IMR-90 (cell line): ENCODE measurements around the gene LYPD5. TPM values are rescaled to one million over a fixed set of nuclear protein-coding genes. Genes with fewer than 3 reads are reported as not detected.

Source experiments
- ATAC-seq: fragments of 200-7000 bp; cut with Tn5 transposase; 2 replicates; pipeline ENCODE4 v1.9.1; 2020; ENCODE audit warnings: low read depth, mild to moderate bottlenecking, moderate library complexity
- BruUV-seq: library from RNA; stranded (reverse); fragments of 400-500 nt; replicated peaks from 2 replicates; lab custom pipeline; 2021; lab: Mats Ljungman, UMichigan
- CTCF ChIA-PET: fragments of 300-600 bp; formaldehyde crosslinking; extraction: SDS; loops from one replicate; lab custom pipeline; 2021; ENCODE audit warnings: antibody characterized with exemption; lab: Yijun Ruan, JAX
- POLR2A ChIA-PET: fragments of 300-600 bp; sonication (Branson Sonifier 250); formaldehyde crosslinking; loops from one replicate; lab custom pipeline; 2022; ENCODE audit warnings: antibody characterized with exemption; ENCODE audit not compliant: unreplicated experiment; lab: Charles Lee
- DNase-seq: peaks from one replicate; pipeline ENCODE4 v3.0.0; 2013
- H2AFZ ChIP-seq: replicated peaks from 2 replicates; pipeline ENCODE3; 2013; ENCODE audit warnings: low read length, mild to moderate bottlenecking; ENCODE audit not compliant: poor library complexity
- H2AK5ac ChIP-seq: 2 replicates; pipeline ENCODE4 v1.6.1; 2013; ENCODE audit warnings: low read depth, low read length, inconsistent platforms
- H2AK9ac ChIP-seq: replicated peaks from 2 replicates; pipeline ENCODE3; 2013; ENCODE audit warnings: mild to moderate bottlenecking, low read depth, low read length, moderate library complexity; ENCODE audit not compliant: poor library complexity
- H2BK120ac ChIP-seq: 2 replicates; pipeline ENCODE4 v1.6.1; 2013; ENCODE audit warnings: low read depth, low read length, inconsistent platforms
- H2BK15ac ChIP-seq: 3 replicates; pipeline ENCODE4 v1.6.1; 2013; ENCODE audit warnings: low read depth, low read length, inconsistent platforms
- H2BK20ac ChIP-seq: 2 replicates; pipeline ENCODE4 v1.6.1; 2013; ENCODE audit warnings: low read depth, mild to moderate bottlenecking, inconsistent platforms, low read length, moderate library complexity
- H2BK5ac ChIP-seq: 2 replicates; pipeline ENCODE4 v1.6.1; 2013; ENCODE audit warnings: mild to moderate bottlenecking, low read depth, low read length, inconsistent platforms; ENCODE audit not compliant: poor library complexity, severe bottlenecking
- H3K14ac ChIP-seq: replicated peaks from 2 replicates; pipeline ENCODE4 v1.6.1; 2013; ENCODE audit warnings: low read depth, low read length, inconsistent platforms
- H3K18ac ChIP-seq: 2 replicates; pipeline ENCODE4 v1.6.1; 2013; ENCODE audit warnings: low read depth, low read length, control low read depth
- H3K23ac ChIP-seq: 2 replicates; pipeline ENCODE4 v1.6.1; 2013; ENCODE audit warnings: low read depth, low read length, inconsistent platforms
- H3K27ac ChIP-seq: 2 replicates; pipeline ENCODE4 v1.5.1; 2013; ENCODE audit warnings: mild to moderate bottlenecking, control low read depth, low read length; ENCODE audit not compliant: insufficient read depth
- H3K27me3 ChIP-seq: 2 replicates; pipeline ENCODE4 v1.6.1; 2013; ENCODE audit warnings: low read length; ENCODE audit not compliant: control insufficient read depth, insufficient read depth
- H3K36me3 ChIP-seq: 2 replicates; pipeline ENCODE4 v1.6.1; 2013; ENCODE audit warnings: low read length, mixed read lengths; ENCODE audit not compliant: control insufficient read depth, insufficient read depth
- H3K4ac ChIP-seq: 2 replicates; pipeline ENCODE4 v1.6.1; 2013; ENCODE audit warnings: low read depth, low read length, inconsistent platforms
- H3K4me1 ChIP-seq: 2 replicates; pipeline ENCODE4 v1.6.1; 2013; ENCODE audit warnings: low read length, mixed read lengths; ENCODE audit not compliant: control insufficient read depth, insufficient read depth
- H3K4me2 ChIP-seq: 2 replicates; pipeline ENCODE4 v1.6.1; 2013; ENCODE audit warnings: low read depth, mild to moderate bottlenecking, control low read depth, low read length, moderate library complexity
- H3K4me3 ChIP-seq: 2 replicates; pipeline ENCODE4 v1.5.1; 2013; ENCODE audit warnings: low read depth, mild to moderate bottlenecking, control low read depth, low read length, moderate library complexity; ENCODE audit not compliant: insufficient read depth
- H3K56ac ChIP-seq: 2 replicates; pipeline ENCODE4 v1.6.1; 2013; ENCODE audit warnings: low read length, inconsistent platforms; ENCODE audit not compliant: insufficient read depth; ENCODE audit errors: extremely low read depth
- H3K79me1 ChIP-seq, 2 experiments: 2 replicates each; pipeline ENCODE4 v1.6.1; 2013; ENCODE audit warnings: low read length in 2 of 2, inconsistent platforms in 1 of 2, low read depth in 1 of 2
- H3K9ac ChIP-seq: 2 replicates; pipeline ENCODE4 v1.6.1; 2013; ENCODE audit warnings: low read depth, low read length, control low read depth
- H3K9me1 ChIP-seq: 2 replicates; pipeline ENCODE4 v1.6.1; 2013; ENCODE audit warnings: low read length, inconsistent platforms; ENCODE audit not compliant: insufficient read depth
- H3K9me3 ChIP-seq: 2 replicates; pipeline ENCODE4 v1.6.1; 2013; ENCODE audit warnings: low read length; ENCODE audit not compliant: control insufficient read depth, insufficient read depth
- H4K20me1 ChIP-seq: 2 replicates; pipeline ENCODE4 v1.6.1; 2013; ENCODE audit warnings: low read length, inconsistent platforms; ENCODE audit not compliant: insufficient read depth
- H4K5ac ChIP-seq: 2 replicates; pipeline ENCODE4 v1.6.1; 2013; ENCODE audit warnings: mild to moderate bottlenecking, low read depth, low read length, control low read depth
- H4K8ac ChIP-seq, 2 experiments: 2 replicates each; pipeline ENCODE4 v1.6.1; 2013; ENCODE audit warnings: low read depth in 2 of 2, low read length in 2 of 2, control low read depth in 1 of 2, inconsistent platforms in 1 of 2
- H4K91ac ChIP-seq: 2 replicates; pipeline ENCODE4 v1.6.1; 2013; ENCODE audit warnings: low read depth, low read length, inconsistent platforms; ENCODE audit not compliant: insufficient read depth
- BHLHE40 ChIP-seq: fragments of 150-350 bp; IDR thresholded peaks from 2 replicates; pipeline ENCODE4 v1.6.1; 2016; ENCODE audit warnings: mild to moderate bottlenecking, low read depth, low read length
- CEBPB ChIP-seq: IDR thresholded peaks from 2 replicates; pipeline ENCODE4 v1.6.1; 2012; ENCODE audit warnings: low read depth, low read length, improper control_type of control experiment
- CHD1 ChIP-seq: IDR thresholded peaks from 2 replicates; pipeline ENCODE4 v1.6.1; 2012; ENCODE audit warnings: low read depth, low read length, improper control_type of control experiment
- CTCF ChIP-seq: conservative IDR thresholded peaks from 2 replicates; pipeline ENCODE4 v1.5.1; 2012; ENCODE audit warnings: mild to moderate bottlenecking, low read depth, low read length, improper control_type of control experiment
- ELK1 ChIP-seq: fragments of 150-350 bp; IDR thresholded peaks from 2 replicates; pipeline ENCODE4 v1.6.1; 2016; ENCODE audit warnings: low read depth, mild to moderate bottlenecking, low read length, moderate library complexity, borderline replicate concordance
- FOS ChIP-seq: fragments of 150-350 bp; IDR thresholded peaks from 2 replicates; pipeline ENCODE4 v1.6.1; 2016; ENCODE audit warnings: low read depth, low read length
- MAFK ChIP-seq: IDR thresholded peaks from 2 replicates; pipeline ENCODE4 v1.6.1; 2012; ENCODE audit warnings: low read depth, low read length, improper control_type of control experiment
- MXI1 ChIP-seq: IDR thresholded peaks from 2 replicates; pipeline ENCODE4 v1.6.1; 2012; ENCODE audit warnings: low read depth, mild to moderate bottlenecking, low read length, moderate library complexity, borderline replicate concordance
- NFE2L2 ChIP-seq: fragments of 150-350 bp; IDR thresholded peaks from 2 replicates; pipeline ENCODE4 v1.6.1; 2016; ENCODE audit warnings: low read depth, mild to moderate bottlenecking, low read length
- POLR2A ChIP-seq: IDR thresholded peaks from 2 replicates; pipeline ENCODE4 v1.6.1; 2012; ENCODE audit warnings: mild to moderate bottlenecking, low read depth, low read length
- RAD21 ChIP-seq: IDR thresholded peaks from 2 replicates; pipeline ENCODE4 v1.6.1; 2012; ENCODE audit warnings: low read length, improper control_type of control experiment
- RCOR1 ChIP-seq: IDR thresholded peaks from 2 replicates; pipeline ENCODE4 v1.6.1; 2012; ENCODE audit warnings: mild to moderate bottlenecking, low read length, improper control_type of control experiment; ENCODE audit not compliant: insufficient replicate concordance
- RFX5 ChIP-seq: IDR thresholded peaks from 2 replicates; pipeline ENCODE4 v1.8.0; 2012; ENCODE audit warnings: low read depth, mild to moderate bottlenecking, low read length, moderate library complexity
- SMC3 ChIP-seq: fragments of 150-350 bp; IDR thresholded peaks from 2 replicates; pipeline ENCODE4 v1.6.1; 2016; ENCODE audit warnings: low read depth, mild to moderate bottlenecking, antibody characterized with exemption, low read length, moderate library complexity
- USF2 ChIP-seq: fragments of 150-350 bp; IDR thresholded peaks from 2 replicates; pipeline ENCODE4 v1.6.1; 2017; ENCODE audit warnings: mild to moderate bottlenecking, antibody characterized with exemption, low read length, low read depth
- WGBS, 2 experiments: methylation state at CpG; one replicate each; pipeline versions ENCODE4 v1.1.5 to v1.1.7; 2013; ENCODE audit warnings: missing lambda C conversion rate in 2 of 2; ENCODE audit not compliant: insufficient read length in 1 of 2; ENCODE audit errors: extremely low coverage in 2 of 2; 5-methylcytosine and 5-hydroxymethylcytosine counted together
- dilution Hi-C: fragments of 300-500 bp; cut with HindIII; formaldehyde crosslinking; loops from one replicate; pipeline ENCODE4 v1.14.3; 2018; ENCODE audit warnings: low sequenced_read_pairs; ENCODE audit not compliant: unreplicated experiment
- in situ Hi-C: fragments of 300-500 bp; cut with MboI; formaldehyde crosslinking; loops from 3 replicates; pipeline ENCODE4 v1.14.3; 2019; ENCODE audit warnings: low sequenced_read_pairs, inconsistent platforms, mixed read lengths
- intact Hi-C: fragments of 100-400 bp; cut with micrococcal nuclease; formaldehyde crosslinking; loops from 2 replicates; pipeline ENCODE4 v1.10.0; 2022
- polyA plus RNA-seq, 3 experiments: library from polyadenylated mRNA; depleted of rRNA; stranded (reverse); fragments of >200 nt; gene quantifications; 2 replicates each; pipeline ENCODE4 v1.2.3, GENCODE V29; 2012; ENCODE audit warnings: low replicate concordance in 1 of 3
- total RNA-seq: library from RNA; depleted of rRNA; stranded (reverse); fragments of >200 nt; gene quantifications from 2 replicates; pipeline ENCODE4 v1.2.3, GENCODE V29; 2012

The LYPD5 gene
- total and polyA plus RNA-seq, 2 of the 4 experiments (the other 2 are of a cell fraction) = 0.31 to 0.36 TPM

- Histone ChIP-seq H3K27ac (no peak overlapping the region), H4K91ac (no peak overlapping the region), H4K8ac (no peak overlapping the region), H3K56ac (no peak overlapping the region), H2AK5ac (no peak overlapping the region), H2AK9ac (no peak overlapping the region), H3K23ac (no peak overlapping the region), H2BK15ac (no peak overlapping the region), H2BK5ac (no peak overlapping the region), H2BK20ac (no peak overlapping the region), H3K4me2 (no peak overlapping the region), H3K18ac (no peak overlapping the region), H4K20me1 (no peaks in the 10 kb centered on the region), H4K5ac (no peak overlapping the region), H3K14ac (no peak overlapping the region), H3K27me3 (peaks cover 5% of the 10 kb centered on the region), H3K79me1 (no peaks in the 10 kb centered on the region), H3K4me3 (no peak overlapping the region), H3K4me1 (peaks cover 7% of the 10 kb centered on the region), H3K36me3 (no peaks in the 10 kb centered on the region), H2BK120ac (no peak overlapping the region), H2AFZ (no peak overlapping the region), H3K4ac (no peak overlapping the region), H3K9me3 (no peaks in the 10 kb centered on the region), H3K9me1 (peaks cover 8% of the 10 kb centered on the region), H3K9ac (no peak overlapping the region)
- in situ Hi-C loops = no loop called here
- ChIA-PET POLR2A (interaction anchor here (0.5 kb wide), 1 partner anchor 20 kb away, joined by 13 read pairs; no protein-coding TSS in a partner anchor), CTCF (no interaction called here)
- no TSS peak for BruUV-seq
- dilution Hi-C loops = no loop called here
- intact Hi-C loops = no loop called here
- no CpG with 5 or more reads among the region's 1 CpG for WGBS, 2 experiments
- ATAC-seq (no peak), DNase-seq (no peak)
- TF ChIP-seq BHLHE40 (no peak), RCOR1 (no peak), CEBPB (no peak), RAD21 (no peak), SMC3 (no peak), NFE2L2 (no peak), MXI1 (no peak), POLR2A (no peak), CHD1 (no peak), ELK1 (no peak), USF2 (no peak), MAFK (no peak), RFX5 (no peak), CTCF (no peak), FOS (no peak)
These were observed 23.6 kb downstream of the LYPD5 start for GRCh38 chr19:43778651-43779050.
